ENCODE results near the gene CLCNKA. TPM values are rescaled to one million over a fixed set of nuclear protein-coding genes. Genes with fewer than 3 reads are reported as not detected.
"Not testable (repeated sequence)": the region's sequence is repeated elsewhere in the genome, so short reads cannot be mapped to it uniquely, and the experiment has no call there.

The CLCNKA gene
- total RNA-seq, 1 experiment from 2014 or later: not detected

GRCh38 chr1:16017461-16018303, 4.2 kb upstream of the CLCNKA start, which contains the start of gene HSPB7:
HSPB7 (minus strand) TSS chr1:16018043; CDS start chr1:16017963, 80 bp downstream.
- Histone ChIP-seq H3K79me2 (ENCODE audit: low read length) (no peaks in the 10 kb centered on the region), H3K4me1 (ENCODE audit: low read length) (peaks cover 13% of the 10 kb centered on the region), H2AFZ (ENCODE audit: low read length) (no peak within 1 kb of the TSS), H3K4me2 (ENCODE audit: low read depth, low read length, poor library complexity, severe bottlenecking) (no peak within 1 kb of the TSS), H3K27me3 (ENCODE audit: low read length) (no peaks in the 10 kb centered on the region), H3K9me3 (ENCODE audit: low read length) (no peaks in the 10 kb centered on the region), H3K36me3 (ENCODE audit: insufficient read depth, low read length) (no peaks in the 10 kb centered on the region), H3K9ac (ENCODE audit: low read length) (no peak within 1 kb of the TSS), H3K9me2 (replicated peaks; ENCODE audit: insufficient read depth, low read length) (no peaks in the 10 kb centered on the region), H3K27ac (ENCODE audit: low read length) (no peak within 1 kb of the TSS), H4K20me1 (ENCODE audit: insufficient read depth, low read depth, low read length) (no peaks in the 10 kb centered on the region), H3K4me3 (ENCODE audit: low read length) (no peak within 1 kb of the TSS)
- peak; percentile 58 for DNase-seq

- Histone ChIP-seq H3K4me3 (ENCODE audit: low read length) (no peak overlapping the region), H3K79me2 (ENCODE audit: low read length) (no peaks in the 10 kb centered on the region), H4K20me1 (ENCODE audit: insufficient read depth, low read depth, low read length) (no peaks in the 10 kb centered on the region), H3K27ac (ENCODE audit: low read length) (no peak overlapping the region), H3K9me3 (ENCODE audit: low read length) (no peaks in the 10 kb centered on the region), H3K4me1 (ENCODE audit: low read length) (peaks cover 8% of the 10 kb centered on the region), H3K27me3 (ENCODE audit: low read length) (no peaks in the 10 kb centered on the region), H3K4me2 (ENCODE audit: low read depth, low read length, poor library complexity, severe bottlenecking) (no peak overlapping the region), H3K9ac (ENCODE audit: low read length) (no peak overlapping the region), H3K36me3 (ENCODE audit: insufficient read depth, low read length) (no peaks in the 10 kb centered on the region), H2AFZ (ENCODE audit: low read length) (no peak overlapping the region), H3K9me2 (replicated peaks; ENCODE audit: insufficient read depth, low read length) (no peaks in the 10 kb centered on the region)
- DNase-seq: no peak
Observed at GRCh38 chr1:16018308-16018707, 3.5 kb upstream of the CLCNKA start.

- H3K9ac ChIP-seq (ENCODE audit: low read length): no peak overlapping the region
- no peak for DNase-seq
- H3K4me1 ChIP-seq (ENCODE audit: low read length): peaks cover 8% of the 10 kb centered on the region
- H3K9me3 ChIP-seq (ENCODE audit: low read length): no peaks in the 10 kb centered on the region
- H3K27ac ChIP-seq (ENCODE audit: low read length): no peak overlapping the region
- no peaks in the 10 kb centered on the region for H3K27me3 ChIP-seq (ENCODE audit: low read length)
- no peak overlapping the region for H3K4me3 ChIP-seq (ENCODE audit: low read length)
- H3K9me2 ChIP-seq (replicated peaks; ENCODE audit: insufficient read depth, low read length): no peaks in the 10 kb centered on the region
- no peak overlapping the region for H2AFZ ChIP-seq (ENCODE audit: low read length)
- H4K20me1 ChIP-seq (ENCODE audit: insufficient read depth, low read depth, low read length): no peaks in the 10 kb centered on the region
- no peaks in the 10 kb centered on the region for H3K79me2 ChIP-seq (ENCODE audit: low read length)
- H3K36me3 ChIP-seq (ENCODE audit: insufficient read depth, low read length): no peaks in the 10 kb centered on the region
- H3K4me2 ChIP-seq (ENCODE audit: low read depth, low read length, poor library complexity, severe bottlenecking): no peak overlapping the region
Observed at GRCh38 chr1:16018749-16019643, 2.8 kb upstream of the CLCNKA start.

GRCh38 chr1:16019644-16020277, 2.1 kb upstream of the CLCNKA start:
- Histone ChIP-seq H3K9me3 (ENCODE audit: low read length) (no peaks in the 10 kb centered on the region), H3K27me3 (ENCODE audit: low read length) (no peaks in the 10 kb centered on the region), H3K4me2 (ENCODE audit: low read depth, low read length, poor library complexity, severe bottlenecking) (no peak overlapping the region), H4K20me1 (ENCODE audit: insufficient read depth, low read depth, low read length) (no peaks in the 10 kb centered on the region), H3K36me3 (ENCODE audit: insufficient read depth, low read length) (no peaks in the 10 kb centered on the region), H2AFZ (ENCODE audit: low read length) (no peak overlapping the region), H3K4me1 (ENCODE audit: low read length) (peaks cover 4% of the 10 kb centered on the region), H3K9me2 (replicated peaks; ENCODE audit: insufficient read depth, low read length) (no peaks in the 10 kb centered on the region), H3K27ac (ENCODE audit: low read length) (no peak overlapping the region), H3K9ac (ENCODE audit: low read length) (no peak overlapping the region), H3K79me2 (ENCODE audit: low read length) (no peaks in the 10 kb centered on the region), H3K4me3 (ENCODE audit: low read length) (no peak overlapping the region)
- DNase-seq: no peak

GRCh38 chr1:16020325-16020724, 1.5 kb upstream of the CLCNKA start:
- no peak overlapping the region for H2AFZ ChIP-seq (ENCODE audit: low read length)
- no peaks in the 10 kb centered on the region for H3K9me3 ChIP-seq (ENCODE audit: low read length)
- no peaks in the 10 kb centered on the region for H3K36me3 ChIP-seq (ENCODE audit: insufficient read depth, low read length)
- H3K4me1 ChIP-seq (ENCODE audit: low read length): no peaks in the 10 kb centered on the region
- H3K9ac ChIP-seq (ENCODE audit: low read length): no peak overlapping the region
- H4K20me1 ChIP-seq (ENCODE audit: insufficient read depth, low read depth, low read length): no peaks in the 10 kb centered on the region
- H3K27me3 ChIP-seq (ENCODE audit: low read length): no peaks in the 10 kb centered on the region
- no peaks in the 10 kb centered on the region for H3K9me2 ChIP-seq (replicated peaks; ENCODE audit: insufficient read depth, low read length)
- no peak overlapping the region for H3K4me3 ChIP-seq (ENCODE audit: low read length)
- H3K27ac ChIP-seq (ENCODE audit: low read length): no peak overlapping the region
- no peak for DNase-seq
- H3K79me2 ChIP-seq (ENCODE audit: low read length): no peaks in the 10 kb centered on the region
- no peak overlapping the region for H3K4me2 ChIP-seq (ENCODE audit: low read depth, low read length, poor library complexity, severe bottlenecking)

GRCh38 chr1:16020878-16021277, 958 bp upstream of the CLCNKA start:
- not testable (repeated sequence) for H3K4me1 ChIP-seq (ENCODE audit: low read length); H2AFZ ChIP-seq (ENCODE audit: low read length); H3K9me3 ChIP-seq (ENCODE audit: low read length); H4K20me1 ChIP-seq (ENCODE audit: insufficient read depth, low read depth, low read length); H3K27ac ChIP-seq (ENCODE audit: low read length); H3K9ac ChIP-seq (ENCODE audit: low read length); H3K27me3 ChIP-seq (ENCODE audit: low read length); H3K9me2 ChIP-seq (replicated peaks; ENCODE audit: insufficient read depth, low read length); H3K4me3 ChIP-seq (ENCODE audit: low read length); DNase-seq; H3K79me2 ChIP-seq (ENCODE audit: low read length); H3K36me3 ChIP-seq (ENCODE audit: insufficient read depth, low read length); H3K4me2 ChIP-seq (ENCODE audit: low read depth, low read length, poor library complexity, severe bottlenecking)

GRCh38 chr1:16022393-16022792, 557 bp downstream of the CLCNKA start:
- Histone ChIP-seq H3K79me2 (ENCODE audit: low read length) (no peaks in the 10 kb centered on the region), H3K9me3 (ENCODE audit: low read length) (no peaks in the 10 kb centered on the region), H3K27ac (ENCODE audit: low read length) (no peak overlapping the region), H3K4me2 (ENCODE audit: low read depth, low read length, poor library complexity, severe bottlenecking) (no peak overlapping the region), H4K20me1 (ENCODE audit: insufficient read depth, low read depth, low read length) (no peaks in the 10 kb centered on the region), H3K4me3 (ENCODE audit: low read length) (no peak overlapping the region), H3K4me1 (ENCODE audit: low read length) (no peaks in the 10 kb centered on the region), H2AFZ (ENCODE audit: low read length) (no peak overlapping the region), H3K9me2 (replicated peaks; ENCODE audit: insufficient read depth, low read length) (no peaks in the 10 kb centered on the region), H3K27me3 (ENCODE audit: low read length) (no peaks in the 10 kb centered on the region), H3K9ac (ENCODE audit: low read length) (no peak overlapping the region), H3K36me3 (ENCODE audit: insufficient read depth, low read length) (no peaks in the 10 kb centered on the region)
- DNase-seq: no peak
